GM18858 (cell line): ENCODE measurements around the gene COL23A1.
"Not testable (repeated sequence)": the region's sequence is repeated elsewhere in the genome, so short reads cannot be mapped to it uniquely, and the experiment has no call there.

Experiments
- ATAC-seq: cut with Tn5 transposase; IDR thresholded peaks from one replicate; pipeline ENCODE4 v1.9.1; 2021; ENCODE audit not compliant: unreplicated experiment

COL23A1 gene

DNA sequence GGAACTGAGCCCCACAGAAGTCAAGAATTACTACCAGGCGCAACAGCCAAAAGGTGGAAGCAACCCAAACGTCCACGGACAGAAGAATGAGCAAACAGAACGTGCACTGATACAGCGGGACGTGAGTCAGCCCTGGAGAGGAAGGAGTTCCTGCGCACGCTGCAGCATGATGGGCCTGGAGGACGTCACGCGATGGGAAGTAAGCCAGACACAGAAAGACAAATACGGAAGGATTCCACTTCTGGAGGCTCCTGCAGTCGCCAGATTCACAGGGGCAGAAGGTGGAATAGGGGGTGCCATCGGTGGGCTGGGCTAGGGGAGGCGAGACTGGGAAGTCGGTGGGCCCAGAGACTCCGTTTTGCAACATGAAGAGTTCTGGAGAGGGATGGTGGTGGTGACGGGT is 277.3 kb downstream of the COL23A1 start:
- ATAC-seq: no peak

DNA sequence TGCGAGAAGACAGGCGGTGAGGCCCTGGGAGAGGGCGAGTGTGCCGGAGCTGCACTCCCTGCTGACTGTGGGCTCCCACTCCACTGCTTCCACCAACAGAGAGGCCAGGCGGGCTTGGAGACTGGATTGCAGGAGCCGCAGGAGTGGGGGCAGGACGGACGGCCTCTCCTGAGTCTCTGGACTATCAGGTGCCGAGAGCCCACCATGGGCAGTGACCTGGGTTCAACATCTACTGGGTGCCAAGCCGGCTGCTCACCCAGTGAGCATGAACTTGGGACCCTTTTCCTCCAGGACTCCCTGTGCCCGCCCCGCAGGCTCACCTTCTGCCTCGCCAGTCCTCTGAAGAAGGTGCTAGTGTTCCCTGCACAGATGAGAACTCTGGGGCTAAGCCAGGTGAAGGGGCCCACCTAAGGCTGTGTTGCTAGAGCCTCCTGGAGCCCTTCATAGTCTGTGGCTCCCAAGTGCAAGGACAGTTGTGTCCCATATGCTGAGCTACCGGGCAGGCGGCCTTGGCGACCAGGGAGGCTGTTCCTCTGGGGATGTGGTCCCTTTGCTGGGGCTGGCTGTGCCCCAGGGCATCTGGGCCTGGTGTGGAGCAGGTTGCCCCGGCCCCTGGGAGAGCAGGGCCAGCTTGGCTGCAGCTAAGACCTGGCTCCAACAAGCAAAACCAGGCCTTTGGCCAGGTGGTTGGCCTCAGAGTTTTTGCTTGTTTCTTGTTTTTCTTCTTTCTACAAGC is 279.9 kb downstream of the COL23A1 start:
- no peak for ATAC-seq

DNA sequence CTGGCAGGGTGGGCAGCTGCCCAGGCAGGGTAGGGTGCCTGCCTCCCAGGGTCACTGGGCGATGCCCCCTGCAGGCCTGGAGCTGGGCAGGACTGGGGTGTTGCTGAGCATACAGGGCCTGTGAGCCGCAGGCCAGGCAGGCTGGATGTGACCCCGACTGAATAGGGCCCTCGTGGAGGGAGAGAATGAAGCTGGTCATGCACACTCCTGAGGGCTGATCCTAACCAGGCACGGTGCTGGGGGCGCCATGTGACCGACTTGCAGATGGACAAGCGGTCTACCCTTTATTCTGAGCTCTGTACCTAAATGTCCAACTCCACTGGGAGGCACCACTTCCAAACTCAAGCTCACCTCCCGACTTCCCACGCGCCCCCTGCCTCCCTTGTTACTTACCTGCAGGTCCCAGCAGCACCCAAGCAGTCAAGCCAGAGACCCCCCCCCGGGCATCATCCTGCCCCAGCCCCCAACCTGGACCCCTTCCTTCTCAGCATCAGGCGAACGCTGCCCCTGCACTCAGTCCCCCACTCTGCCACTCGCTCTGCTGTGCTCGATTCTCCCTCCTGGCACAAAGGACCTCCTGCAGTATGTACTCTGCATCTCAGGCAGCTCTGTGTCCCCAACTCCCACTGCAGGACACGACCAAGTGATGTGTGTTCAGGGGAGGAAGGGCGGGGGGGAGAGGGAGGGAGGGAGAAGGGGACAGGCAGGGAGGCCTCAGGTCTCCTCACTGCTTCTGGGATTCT is 280.8 kb downstream of the COL23A1 start:
- no peak for ATAC-seq

DNA sequence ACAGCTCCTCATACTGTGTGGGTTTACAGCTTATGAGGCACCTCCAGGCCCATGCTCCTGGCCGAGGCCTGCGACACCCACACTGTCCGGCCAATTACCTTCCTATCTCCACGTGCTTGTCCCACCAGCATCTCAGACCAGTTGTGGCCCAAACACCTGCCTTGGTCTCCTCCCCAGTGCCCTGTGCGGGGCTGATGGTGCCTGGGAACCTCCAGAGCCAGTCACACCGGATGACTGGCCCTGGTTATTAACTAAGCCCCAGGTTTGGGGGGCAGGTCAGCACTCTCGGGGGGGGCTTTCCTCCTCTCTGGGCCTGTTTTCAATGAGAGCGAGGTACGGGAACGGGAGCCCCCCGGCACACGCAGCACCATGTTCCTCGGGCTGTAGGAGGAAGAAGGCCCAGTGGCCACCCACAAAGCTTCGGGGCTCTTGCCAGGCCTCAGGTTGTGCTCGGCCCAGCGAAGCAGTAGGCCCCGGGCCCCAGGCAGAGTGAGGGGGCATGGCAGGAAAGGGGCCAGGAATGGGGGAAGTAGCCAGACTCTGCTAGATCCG is 281.6 kb downstream of the COL23A1 start:
- ATAC-seq: no peak

DNA sequence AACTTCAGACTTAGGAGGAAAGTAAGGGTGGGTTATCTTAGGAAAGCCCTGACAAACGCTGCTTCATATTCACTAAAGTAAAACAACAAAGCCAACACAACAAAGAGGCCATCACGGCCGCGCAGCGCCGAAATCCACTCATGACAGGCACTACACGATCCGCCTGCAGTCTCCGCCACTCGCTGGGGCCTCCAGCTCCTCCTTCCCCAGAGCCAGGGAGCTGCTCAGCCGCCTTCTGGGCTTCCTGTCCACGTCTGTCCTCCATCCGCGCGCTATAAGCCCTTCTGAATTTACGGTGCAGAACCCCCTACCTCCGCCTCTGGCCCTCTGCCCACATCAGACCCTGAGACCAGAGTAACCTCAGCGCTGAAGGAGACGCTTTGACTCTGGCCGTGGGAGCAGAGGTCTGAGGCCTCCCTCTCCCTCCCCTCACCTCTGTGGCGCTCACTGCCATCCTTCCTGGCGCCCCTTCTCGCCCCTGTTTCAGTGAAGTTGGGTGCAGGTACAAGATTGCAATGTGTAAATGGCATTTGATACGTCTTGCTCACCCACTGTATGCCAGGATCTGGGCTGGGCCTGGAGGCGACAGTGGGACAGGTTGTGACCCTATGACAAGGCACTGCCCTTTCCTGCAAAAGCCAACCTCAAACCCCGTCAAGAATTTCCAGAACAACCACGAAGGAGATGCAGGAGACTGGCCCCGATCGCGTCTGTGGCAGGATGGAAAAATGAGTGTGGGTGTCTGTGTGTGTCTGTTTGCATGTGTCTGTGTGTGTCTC is 282.7 kb downstream of the COL23A1 start:
- no peak for ATAC-seq

DNA sequence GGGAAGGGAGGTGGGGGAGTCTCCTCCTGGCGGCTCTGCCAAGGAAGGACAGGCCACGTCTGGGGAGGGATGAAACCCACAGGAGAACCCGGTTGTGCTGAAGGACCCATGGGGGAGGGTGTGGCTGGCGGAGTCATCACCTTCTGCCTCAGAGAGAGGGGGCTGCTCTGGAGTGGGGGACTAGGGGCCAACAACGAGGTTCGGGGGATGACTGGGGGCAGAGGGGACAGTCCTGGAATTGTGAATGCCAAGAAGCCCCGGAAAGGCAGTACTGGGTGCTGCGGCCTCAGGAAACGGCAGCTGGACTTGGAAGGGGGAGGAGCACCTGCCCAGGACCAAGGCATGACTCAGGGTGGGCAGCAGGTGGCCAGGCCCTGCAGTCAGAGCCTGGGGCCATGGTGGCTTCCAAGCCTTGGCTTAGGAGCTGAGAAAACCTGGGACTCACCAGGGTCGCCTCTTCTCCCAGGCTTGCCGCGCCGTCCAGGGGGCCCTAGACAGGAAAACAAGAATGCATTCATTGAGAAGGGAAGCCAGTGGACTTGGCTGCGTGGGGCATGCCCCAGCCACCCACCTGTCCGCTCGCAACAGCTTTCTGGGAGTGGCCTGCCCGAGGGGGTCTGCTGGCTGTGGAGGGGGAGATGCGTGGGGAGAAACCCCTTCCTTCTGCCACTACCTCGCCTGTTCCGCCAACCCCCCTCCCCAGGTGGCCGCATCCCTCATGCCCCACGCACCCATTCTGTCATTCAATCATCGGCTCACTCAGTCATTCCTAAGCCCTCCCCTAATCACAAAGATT is 283.6 kb downstream of the COL23A1 start:
- ATAC-seq: no peak

DNA sequence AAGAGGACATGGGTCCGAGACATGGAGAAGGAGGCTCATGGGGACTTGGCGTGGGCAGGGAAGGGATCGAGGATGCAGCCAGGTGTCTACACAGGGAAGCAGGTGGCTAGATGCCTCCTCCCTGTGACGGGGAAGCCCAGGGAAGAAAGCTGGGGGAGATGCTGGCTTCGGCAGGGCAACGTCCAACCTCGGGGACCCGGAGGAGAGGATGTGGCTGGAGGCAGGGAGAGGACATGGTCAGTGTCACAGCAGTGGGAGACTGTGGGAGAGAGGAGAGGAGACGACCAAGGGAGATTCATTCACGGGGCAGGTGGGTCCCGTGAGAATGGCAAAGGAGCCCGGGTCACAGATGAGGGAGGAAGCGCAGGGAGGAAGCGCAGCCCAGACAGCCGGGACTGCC is 284.4 kb downstream of the COL23A1 start:
- ATAC-seq: no peak

DNA sequence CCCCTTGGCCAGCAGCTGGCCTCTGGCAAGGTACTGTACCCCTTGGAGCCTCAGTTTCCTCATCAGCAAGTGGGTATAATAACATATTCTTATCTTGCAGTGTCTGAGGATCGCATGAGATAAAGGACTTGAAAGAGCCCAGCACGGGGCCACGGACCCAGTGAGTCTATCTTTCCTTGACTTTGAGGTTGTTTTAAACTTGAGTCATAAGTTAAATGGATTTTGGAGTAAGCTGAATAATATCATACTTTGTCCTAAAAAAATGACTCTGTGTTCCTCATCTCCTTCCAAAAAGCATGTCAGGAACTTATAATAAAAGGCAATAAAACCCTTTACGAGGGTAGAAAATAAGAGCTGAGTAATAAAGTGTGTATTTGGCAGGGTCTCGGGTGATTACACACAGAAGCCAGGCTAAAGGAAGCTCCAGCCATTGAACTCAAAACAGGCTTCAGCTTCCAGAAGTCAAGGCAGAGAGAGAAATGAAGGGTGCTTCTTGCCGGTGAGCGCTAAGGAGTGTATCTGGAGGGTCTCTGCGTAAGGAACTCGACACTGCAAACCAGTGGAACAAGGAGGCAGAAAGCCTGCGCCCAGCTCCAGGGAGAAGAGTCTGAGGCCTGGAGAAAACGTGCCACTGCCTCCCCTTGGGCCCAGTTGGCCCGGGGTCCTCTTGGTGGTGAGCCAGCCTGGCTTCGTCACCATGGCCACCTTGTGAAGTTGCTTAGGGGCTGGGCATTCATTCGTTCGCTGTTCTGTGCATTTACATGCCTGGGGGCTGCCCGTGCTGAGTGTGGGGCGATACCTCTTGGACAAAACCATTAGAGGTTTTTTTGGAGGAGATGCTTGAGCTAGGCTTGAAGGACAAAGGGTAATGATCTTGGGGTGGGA is 285.2 kb downstream of the COL23A1 start:
- no peak for ATAC-seq

DNA sequence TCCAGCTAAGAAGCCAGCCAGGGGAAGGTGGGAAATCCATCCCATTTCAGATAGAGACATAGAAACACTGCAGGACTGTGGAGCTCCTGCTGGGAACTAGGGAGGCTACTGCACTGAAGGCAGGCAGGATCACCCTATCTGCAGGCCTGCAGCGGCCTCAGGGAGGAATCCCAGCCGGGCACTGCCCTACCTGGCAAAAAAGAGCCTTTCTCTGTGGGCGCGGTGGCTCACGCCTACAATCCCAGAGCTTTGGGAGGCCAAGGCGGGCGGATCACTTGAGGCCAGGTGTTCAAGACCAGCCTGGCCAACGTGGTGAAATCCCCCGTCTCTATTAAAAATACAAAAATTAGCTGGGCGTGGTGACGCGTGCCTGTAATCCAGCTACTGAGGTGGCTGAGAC is 286.2 kb downstream of the COL23A1 start:
- no peak for ATAC-seq

DNA sequence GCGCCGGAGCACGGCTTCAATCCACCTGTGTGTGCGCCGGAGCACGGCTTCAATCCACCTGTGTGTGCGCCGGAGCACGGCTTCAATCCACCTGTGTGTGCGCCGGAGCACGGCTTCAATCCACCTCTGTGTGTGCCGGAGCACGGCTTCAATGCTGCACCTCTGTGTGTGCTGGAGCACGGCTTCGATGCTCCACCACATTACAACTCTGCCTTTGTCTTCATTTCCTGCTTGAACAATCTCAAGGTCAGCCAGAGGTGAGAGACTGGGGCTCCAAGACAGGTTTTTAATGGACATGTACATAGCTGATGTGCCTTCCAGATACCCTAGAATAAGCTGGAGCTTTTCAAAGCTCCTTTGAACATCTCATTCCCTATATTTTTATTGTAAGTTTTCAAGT is 287.9 kb downstream of the COL23A1 start:
- not testable (repeated sequence) for ATAC-seq

DNA sequence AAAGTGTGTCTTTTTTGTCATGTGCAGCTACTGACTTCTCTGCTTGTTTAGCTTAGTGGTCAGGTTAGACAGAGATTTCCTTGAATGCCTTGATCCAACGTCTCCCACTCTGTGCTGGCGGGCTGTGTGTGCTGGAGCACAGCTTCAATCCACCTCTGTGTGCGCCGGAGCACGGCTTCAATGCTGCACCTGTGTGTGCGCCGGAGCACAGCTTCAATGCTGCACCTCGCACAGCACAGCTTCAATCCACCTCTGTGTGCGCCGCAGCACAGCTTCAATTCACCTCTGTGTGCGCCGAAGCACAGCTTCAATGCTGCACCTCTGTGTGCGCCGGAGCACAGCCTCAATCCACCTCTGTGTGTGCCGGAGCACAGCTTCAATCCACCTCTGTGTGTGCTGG is 288.6 kb downstream of the COL23A1 start:
- ATAC-seq: no peak

DNA sequence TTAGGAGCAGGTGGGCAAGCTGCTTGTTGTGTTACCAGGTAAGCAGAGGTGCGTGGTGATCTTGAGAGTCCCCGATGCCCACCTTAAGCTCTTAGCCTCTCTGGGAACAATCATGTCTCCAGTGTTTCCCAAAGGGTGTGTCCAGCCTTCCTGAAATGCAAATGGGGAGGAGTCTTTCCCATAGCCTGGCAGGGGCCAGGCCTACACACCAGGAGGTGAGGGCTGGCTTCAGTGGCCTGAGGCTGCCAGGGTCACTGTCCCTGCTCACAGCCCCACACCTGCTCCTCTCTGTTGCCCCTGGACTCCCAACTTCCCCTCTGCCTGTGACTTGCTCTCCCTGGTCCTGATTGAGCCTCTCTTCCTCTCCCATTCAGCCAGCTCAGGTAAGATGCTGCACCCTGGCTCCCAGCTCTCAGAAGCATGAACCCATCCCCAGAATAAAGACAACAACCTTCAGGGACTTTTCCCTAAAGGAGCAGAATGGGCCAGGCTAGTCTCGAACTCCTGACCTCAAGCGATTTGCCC is 291.8 kb downstream of the COL23A1 start:
- ATAC-seq: no peak

DNA sequence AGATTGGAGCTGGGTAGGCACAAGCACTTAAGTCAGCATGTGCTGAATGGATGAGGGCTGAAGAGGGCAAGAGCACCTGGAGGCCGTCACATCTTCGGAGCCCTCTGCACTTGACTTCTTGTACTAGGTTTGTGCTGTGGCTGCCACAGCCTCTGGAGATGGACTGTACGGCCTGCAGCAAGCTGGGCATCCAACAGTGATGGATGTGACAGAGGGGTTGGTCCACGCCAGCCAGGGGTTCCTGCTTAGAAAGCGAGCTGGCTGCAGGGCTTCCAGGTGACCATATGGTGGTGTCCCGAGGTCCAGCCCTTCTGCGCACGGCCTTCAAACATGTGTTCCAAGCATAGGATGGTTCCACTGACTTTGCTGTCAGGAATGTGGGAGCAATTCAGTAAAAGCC is 292.4 kb downstream of the COL23A1 start:
- ATAC-seq: no peak

DNA sequence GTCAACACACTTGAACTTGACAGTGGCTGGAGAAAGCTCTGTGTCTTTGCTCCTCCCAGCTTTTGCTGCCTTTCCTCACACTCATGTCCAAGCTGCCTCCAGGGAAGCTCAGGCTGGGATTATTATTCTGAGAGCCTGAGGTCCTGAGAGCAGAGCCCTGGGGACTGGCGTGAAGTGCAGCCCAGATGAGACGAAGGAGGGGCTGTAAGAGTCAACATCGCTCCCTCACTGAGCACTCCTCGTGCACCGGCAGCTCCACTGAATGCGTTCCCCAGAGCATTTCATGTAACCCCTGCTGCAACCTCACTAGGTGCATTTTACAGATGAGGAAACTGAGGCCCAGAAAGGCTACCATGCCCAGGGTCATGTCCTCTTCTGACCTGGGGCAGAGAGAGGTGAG is 294.1 kb downstream of the COL23A1 start:
- no peak for ATAC-seq

DNA sequence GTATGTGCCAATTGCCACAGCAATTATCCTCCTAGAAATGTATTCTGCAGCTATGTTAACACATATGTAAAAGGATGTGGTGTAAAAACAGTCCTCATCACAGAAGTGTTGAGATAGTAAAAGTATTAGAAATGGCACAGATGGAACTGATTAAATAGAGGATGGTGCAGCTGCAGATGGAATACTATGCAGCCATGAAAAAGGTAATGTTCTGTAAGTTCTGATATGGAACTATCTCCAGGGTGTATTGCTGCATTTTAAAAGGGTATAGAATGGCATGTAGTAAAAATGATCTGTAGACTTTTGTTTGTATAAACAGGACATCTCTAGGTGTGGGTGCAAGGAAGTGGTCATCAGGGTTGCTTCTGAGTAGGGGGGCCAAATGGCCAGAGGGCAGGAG is 294.6 kb downstream of the COL23A1 start:
- no peak for ATAC-seq

DNA sequence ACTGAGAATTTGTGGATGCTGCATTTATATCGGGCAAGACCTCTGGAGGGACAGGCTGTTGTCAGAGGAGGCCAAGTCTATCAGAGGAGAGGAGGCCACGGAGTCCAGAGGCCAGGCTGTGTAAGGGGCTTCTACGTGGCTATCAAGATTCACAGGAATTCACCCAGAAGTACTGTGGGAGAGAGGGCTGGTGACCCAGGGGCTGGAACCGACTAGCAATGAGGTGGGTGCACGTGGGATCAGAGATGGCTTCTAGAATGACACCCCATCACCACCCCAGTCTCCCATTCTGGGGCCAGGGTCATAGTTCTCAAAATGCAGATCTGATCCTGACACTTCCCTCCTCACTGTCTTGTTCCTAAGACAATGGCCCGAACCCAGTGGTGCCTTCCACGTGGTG is 296.4 kb downstream of the COL23A1 start:
- ATAC-seq: no peak

DNA sequence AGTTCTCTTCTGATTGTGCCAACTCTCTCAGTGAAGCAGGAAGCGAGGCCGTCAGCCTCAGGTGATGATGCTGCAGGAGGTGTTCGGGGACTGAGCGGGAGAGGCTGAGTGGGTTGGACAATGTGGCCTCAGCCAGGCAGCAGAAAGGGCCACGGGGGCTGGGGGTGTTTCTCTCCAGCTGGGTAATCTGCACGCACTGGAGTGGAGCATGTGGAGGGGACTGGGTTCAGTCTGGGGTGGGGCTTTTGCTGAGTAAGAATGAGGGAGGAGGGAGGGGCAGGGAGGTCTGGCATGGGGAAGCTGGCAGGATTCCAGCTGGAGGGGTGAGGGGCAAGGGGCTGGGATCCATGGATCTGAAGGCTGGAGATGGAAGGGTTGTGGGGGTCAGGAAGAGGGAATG is 296.8 kb downstream of the COL23A1 start:
- ATAC-seq: no peak

DNA sequence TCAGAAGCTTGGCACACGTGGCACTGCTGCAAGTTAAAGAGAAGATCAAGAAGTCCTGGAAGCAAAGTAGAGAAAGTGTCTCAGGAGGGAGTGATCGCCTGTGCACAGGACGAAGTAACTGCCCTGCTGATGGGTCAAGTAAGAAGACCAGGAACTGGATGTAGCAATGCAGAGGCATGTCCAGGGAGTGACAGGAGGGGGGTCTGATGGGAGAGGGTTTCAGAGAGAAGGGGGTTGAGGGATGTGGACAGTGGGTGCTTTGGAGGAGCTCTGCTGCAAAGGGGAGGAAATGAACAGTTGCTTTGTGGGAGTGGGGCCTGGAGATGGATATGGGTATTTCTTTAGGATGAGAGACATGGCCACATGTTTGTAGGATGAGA is 297.4 kb downstream of the COL23A1 start:
- ATAC-seq: no peak

DNA sequence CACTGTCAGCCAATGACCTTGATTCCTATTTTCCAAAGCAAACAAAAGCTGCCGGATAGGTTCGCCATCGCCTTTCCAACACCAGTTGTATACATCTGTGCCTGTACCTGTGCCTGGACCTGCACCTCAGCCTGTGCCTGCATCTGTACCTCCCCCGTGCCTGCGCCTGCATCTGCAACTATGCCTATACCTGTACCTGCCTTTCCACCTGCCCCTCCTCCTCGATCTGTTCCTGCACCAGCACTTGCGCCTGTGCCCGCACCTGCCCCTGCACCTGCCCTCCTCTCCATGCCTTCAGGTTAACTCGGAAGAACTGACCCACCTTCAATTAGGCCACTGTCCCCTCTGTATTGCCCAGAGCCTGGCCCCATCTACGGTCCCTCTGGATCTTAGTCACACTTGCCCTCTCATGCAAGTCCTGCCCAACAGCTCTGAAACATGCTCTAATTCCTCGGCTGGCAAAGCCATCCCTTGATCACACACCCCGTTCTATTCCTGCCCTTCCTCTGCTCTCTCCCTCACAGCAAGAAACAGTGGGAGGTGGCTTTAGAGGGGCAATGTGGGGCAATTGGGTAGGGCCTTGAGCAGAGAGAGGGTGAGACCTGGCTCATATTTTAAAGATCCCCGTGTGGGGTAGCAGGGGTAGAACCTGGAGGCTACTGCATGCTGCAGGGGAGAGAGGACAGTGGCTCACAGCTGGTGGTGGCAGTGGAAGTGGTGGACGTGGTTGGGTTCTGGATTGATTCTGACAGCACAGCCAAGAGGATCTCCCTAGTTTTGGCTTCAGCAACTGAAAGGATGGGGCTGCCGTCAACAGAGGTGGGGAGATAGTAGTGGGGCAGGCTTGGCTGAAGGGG is 298.0 kb downstream of the COL23A1 start:
- no peak for ATAC-seq
